RWPE2 (cell line): Measurements from ENCODE around the gene BECN2.

Source experiments
- ATAC-seq: fragments of 200-7000 bp; cut with Tn5 transposase; 3 replicates; pipeline ENCODE4 v1.9.1; 2021; ENCODE audit warnings: low read depth
- DNase-seq: peaks from one replicate; pipeline ENCODE4 v3.0.0-alpha.2; 2020; ENCODE audit warnings: low spot score
- H3K27ac ChIP-seq: fragments of 450-650 bp; 2 replicates; pipeline ENCODE4 v1.5.1; 2017; ENCODE audit warnings: mild to moderate bottlenecking; ENCODE audit not compliant: poor library complexity, severe bottlenecking
- H3K27me3 ChIP-seq: fragments of 250-450 bp; sonication (Bioruptor Pico); 2 replicates; pipeline ENCODE4 v1.5.1; 2021; ENCODE audit warnings: mild to moderate bottlenecking, moderate library complexity; ENCODE audit not compliant: insufficient read depth, poor library complexity, severe bottlenecking
- H3K36me3 ChIP-seq: fragments of 250-450 bp; sonication (Bioruptor Pico); 2 replicates; pipeline ENCODE4 v1.5.1; 2020; ENCODE audit warnings: low read depth, mild to moderate bottlenecking, moderate library complexity
- H3K4me1 ChIP-seq: fragments of 250-450 bp; sonication (Bioruptor Pico); 2 replicates; pipeline ENCODE4 v1.5.1; 2021; ENCODE audit warnings: mild to moderate bottlenecking, moderate library complexity; ENCODE audit not compliant: insufficient read depth, poor library complexity, severe bottlenecking
- H3K4me3 ChIP-seq: fragments of 250-450 bp; sonication (Bioruptor Pico); 2 replicates; pipeline ENCODE4 v1.5.1; 2021; ENCODE audit warnings: mild to moderate bottlenecking, moderate library complexity; ENCODE audit not compliant: severe bottlenecking
- H3K9me3 ChIP-seq: fragments of 250-450 bp; sonication (Bioruptor Pico); 2 replicates; pipeline ENCODE4 v1.5.1; 2021; ENCODE audit warnings: mild to moderate bottlenecking, moderate library complexity; ENCODE audit not compliant: severe bottlenecking
- CTCF ChIP-seq: fragments of 450-650 bp; IDR thresholded peaks from one replicate; pipeline ENCODE4 v1.5.1; 2017; ENCODE audit warnings: mild to moderate bottlenecking, moderate library complexity; ENCODE audit not compliant: poor library complexity, severe bottlenecking

BECN2 gene

GRCh38 chr1:241957692-241958494 is at the start of gene BECN2:
Gene BECN2 (plus strand): TSS chr1:241957767. CDS start chr1:241957767, 0 bp downstream.
- DNase-seq, result peak; percentile 40
- ATAC-seq, result no peak

GRCh38 chr1:241916196-241916595 is 41.4 kb upstream of the BECN2 start:
- TF ChIP-seq CTCF, result no peak
- H3K27ac ChIP-seq, result no peak overlapping the region
- H3K4me3 ChIP-seq, result no peak overlapping the region

More at GRCh38 chr1:241957692-241958494, at the start of gene BECN2:
- no peak within 1 kb of the TSS for H3K27ac ChIP-seq
- no peaks in the 10 kb centered on the region for H3K9me3 ChIP-seq
- no peaks in the 10 kb centered on the region for H3K4me1 ChIP-seq
- no peak within 1 kb of the TSS for H3K4me3 ChIP-seq
- no peaks in the 10 kb centered on the region for H3K27me3 ChIP-seq
- H3K36me3 ChIP-seq, result no peaks in the 10 kb centered on the region
- TF ChIP-seq CTCF, result no peak

GRCh38 chr1:241917487-241917886 is 40.1 kb upstream of the BECN2 start:
- no peak for TF ChIP-seq CTCF
- Histone ChIP-seq H3K9me3 (no peaks in the 10 kb centered on the region), H3K4me3 (no peak overlapping the region), H3K27ac (no peak overlapping the region), H3K36me3 (no peaks in the 10 kb centered on the region), H3K4me1 (peaks cover 6% of the 10 kb centered on the region), H3K27me3 (no peaks in the 10 kb centered on the region)
- ATAC-seq (no peak), DNase-seq (no peak)

More at GRCh38 chr1:241916196-241916595, 41.4 kb upstream of the BECN2 start:
- ATAC-seq (no peak), DNase-seq (no peak)
- Histone ChIP-seq H3K36me3 (no peaks in the 10 kb centered on the region), H3K9me3 (peaks cover 1% of the 10 kb centered on the region), H3K27me3 (no peaks in the 10 kb centered on the region), H3K4me1 (peaks cover 6% of the 10 kb centered on the region)

- no peak for TF ChIP-seq CTCF
- Histone ChIP-seq H3K4me3 (no peak overlapping the region), H3K4me1 (peaks cover 6% of the 10 kb centered on the region), H3K9me3 (no peaks in the 10 kb centered on the region), H3K27me3 (no peaks in the 10 kb centered on the region), H3K36me3 (no peaks in the 10 kb centered on the region), H3K27ac (no peak overlapping the region)
- DNase-seq (no peak), ATAC-seq (peak; percentile 78)
These were observed 38.7 kb upstream of the BECN2 start for GRCh38 chr1:241918879-241919278.
